H1 (cell line): ENCODE measurements around the gene DENND2A. TPM values are rescaled to one million over a fixed set of nuclear protein-coding genes. Genes with fewer than 3 reads are reported as not detected.
A peak's percentile ranks its signal among the peaks of the same experiment; 100 is the strongest.

Source experiments
- CTCF ChIA-PET: fragments of 300-600 bp; sonication (Branson Sonifier 250); formaldehyde crosslinking; loops from one replicate; lab custom pipeline; 2021; ENCODE audit not compliant: partially characterized antibody; lab: Charles Lee
- POLR2A ChIA-PET: fragments of 300-600 bp; sonication (Branson Sonifier 250); formaldehyde crosslinking; loops from one replicate; lab custom pipeline; 2021; ENCODE audit warnings: inconsistent platforms; ENCODE audit not compliant: partially characterized antibody; lab: Charles Lee
- DNase-seq, 2 experiments: peaks; one replicate each; pipeline versions ENCODE4 v3.0.0 to v3.0.0-alpha.2; 2010 to 2022; ENCODE audit warnings: low spot score in 2 of 2, low read depth in 1 of 2, mixed read lengths in 1 of 2
- FAIRE-seq: peaks from 2 replicates; lab custom pipeline; 2011; peaks lifted over from hg19 to GRCh38; lab: Jason Lieb, UNC
- H2AFZ ChIP-seq: 2 replicates; pipeline ENCODE4 v1.8.1; 2012; ENCODE audit warnings: low read length, inconsistent platforms
- H2AK5ac ChIP-seq: 2 replicates; pipeline ENCODE4 v1.6.1; 2013; ENCODE audit warnings: low read depth, low read length
- H2BK120ac ChIP-seq: replicated peaks from 2 replicates; pipeline ENCODE3; 2013; ENCODE audit warnings: low read depth, low read length, inconsistent platforms
- H2BK12ac ChIP-seq: 2 replicates; pipeline ENCODE4 v1.6.1; 2013; ENCODE audit warnings: low read depth, low read length
- H2BK15ac ChIP-seq: 2 replicates; pipeline ENCODE4 v1.6.1; 2013; ENCODE audit warnings: low read length
- H2BK20ac ChIP-seq: 2 replicates; pipeline ENCODE4 v1.6.1; 2013; ENCODE audit warnings: low read length
- H2BK5ac ChIP-seq: 2 replicates; pipeline ENCODE4 v1.6.1; 2013; ENCODE audit warnings: low read depth, low read length
- H3K14ac ChIP-seq: 2 replicates; pipeline ENCODE4 v1.6.1; 2013; ENCODE audit warnings: inconsistent platforms; ENCODE audit not compliant: insufficient read length
- H3K18ac ChIP-seq: 2 replicates; pipeline ENCODE4 v1.6.1; 2013; ENCODE audit warnings: low read length; ENCODE audit errors: extremely low read depth
- H3K23ac ChIP-seq: 2 replicates; pipeline ENCODE4 v1.6.1; 2013; ENCODE audit warnings: inconsistent platforms; ENCODE audit not compliant: insufficient read length
- H3K23me2 ChIP-seq: 2 replicates; pipeline ENCODE4 v1.6.1; 2013; ENCODE audit warnings: low read depth, low read length
- H3K27ac ChIP-seq: 2 replicates; pipeline ENCODE4 v1.6.1; 2011; ENCODE audit warnings: low read depth, low read length, inconsistent platforms
- H3K27me3 ChIP-seq, 4 experiments: replicated peaks in 1 of 4; 1 replicate in 1 of 4; 2 replicates in 3 of 4; pipeline versions ENCODE4 v1.6.1 to v1.8.1; 2011 to 2013; ENCODE audit warnings: low read length in 3 of 4, mild to moderate bottlenecking in 3 of 4, inconsistent platforms in 2 of 4, mixed read lengths in 2 of 4, moderate library complexity in 1 of 4; ENCODE audit not compliant: control insufficient read depth in 3 of 4, insufficient read depth in 3 of 4; ENCODE audit errors: extremely low read depth in 1 of 4
- H3K36me3 ChIP-seq, 4 experiments: 2 replicates each; pipeline versions ENCODE4 v1.6.1 to v1.8.1; 2011 to 2013; ENCODE audit warnings: mild to moderate bottlenecking in 4 of 4, low read length in 3 of 4, moderate library complexity in 2 of 4, control low read depth in 1 of 4, inconsistent platforms in 1 of 4; ENCODE audit not compliant: insufficient read depth in 4 of 4, control insufficient read depth in 2 of 4
- H3K4ac ChIP-seq: replicated peaks from 2 replicates; pipeline ENCODE3; 2013; ENCODE audit warnings: low read length, low read depth, mixed read lengths, inconsistent platforms; ENCODE audit not compliant: insufficient read length
- H3K4me1 ChIP-seq, 4 experiments: replicated peaks in 1 of 4; 1 replicate in 1 of 4; 2 replicates in 3 of 4; pipeline versions ENCODE4 v1.6.1 to v1.8.1; 2011 to 2013; ENCODE audit warnings: low read length in 3 of 4, inconsistent platforms in 2 of 4, mixed read lengths in 1 of 4; ENCODE audit not compliant: insufficient read depth in 4 of 4, control insufficient read depth in 3 of 4
- H3K4me2 ChIP-seq, 2 experiments: 2 replicates each; pipeline versions ENCODE4 v1.6.1 to v1.8.1; 2011 to 2013; ENCODE audit warnings: low read depth in 2 of 2, low read length in 2 of 2, control low read depth in 1 of 2, inconsistent platforms in 1 of 2, mild to moderate bottlenecking in 1 of 2; ENCODE audit not compliant: insufficient read depth in 1 of 2
- H3K4me3 ChIP-seq, 4 experiments: fragments of 200-600, 300-600 bp in 1 of 4; sonication (generic), shearing (Covaris generic), sonication (Bioruptor Twin) in 1 of 4; 2 replicates each; pipeline versions ENCODE4 v1.5.1 to v1.8.1; 2011 to 2016; ENCODE audit warnings: low read length in 4 of 4, low read depth in 3 of 4, control low read depth in 2 of 4, inconsistent platforms in 2 of 4, mild to moderate bottlenecking in 2 of 4, mixed read lengths in 1 of 4, moderate library complexity in 1 of 4; ENCODE audit not compliant: insufficient read depth in 2 of 4; ENCODE audit errors: extremely low read depth in 1 of 4
- H3K56ac ChIP-seq: replicated peaks from 2 replicates; pipeline ENCODE3; 2013; ENCODE audit warnings: low read depth, mild to moderate bottlenecking, mixed read lengths, low read length, inconsistent platforms; ENCODE audit not compliant: insufficient read length
- H3K79me1 ChIP-seq: 2 replicates; pipeline ENCODE4 v1.6.1; 2013; ENCODE audit warnings: low read depth, low read length, control low read depth
- H3K79me2 ChIP-seq, 2 experiments: 2 replicates each; pipeline versions ENCODE4 v1.6.1 to v1.8.1; 2012 to 2013; ENCODE audit warnings: low read length in 2 of 2, mild to moderate bottlenecking in 2 of 2, inconsistent platforms in 1 of 2; ENCODE audit not compliant: insufficient read depth in 2 of 2, control insufficient read depth in 1 of 2
- H3K9ac ChIP-seq, 4 experiments: replicated peaks in 1 of 4; 1 replicate in 1 of 4; 2 replicates in 3 of 4; pipeline versions ENCODE4 v1.6.1 to v1.8.1; 2011 to 2013; ENCODE audit warnings: low read depth in 3 of 4, low read length in 3 of 4, control low read depth in 2 of 4, mild to moderate bottlenecking in 2 of 4, moderate library complexity in 2 of 4, inconsistent platforms in 1 of 4; ENCODE audit errors: extremely low read depth in 1 of 4
- H3K9me3 ChIP-seq, 2 experiments: 2 replicates each; pipeline versions ENCODE4 v1.6.1 to v1.8.1; 2012 to 2013; ENCODE audit warnings: mild to moderate bottlenecking in 2 of 2, moderate library complexity in 2 of 2, control low read depth in 1 of 2, inconsistent platforms in 1 of 2, low read depth in 1 of 2, low read length in 1 of 2, mixed read lengths in 1 of 2; ENCODE audit not compliant: insufficient read depth in 2 of 2
- H4K20me1 ChIP-seq, 2 experiments: replicated peaks in 1 of 2; 2 replicates each; pipeline versions ENCODE3 to v1.8.1; 2011 to 2013; ENCODE audit warnings: inconsistent platforms in 2 of 2, low read length in 2 of 2, mild to moderate bottlenecking in 1 of 2; ENCODE audit not compliant: insufficient read depth in 2 of 2, control insufficient read depth in 1 of 2
- H4K5ac ChIP-seq: 2 replicates; pipeline ENCODE4 v1.6.1; 2013; ENCODE audit warnings: low read length, low read depth, mixed read lengths, inconsistent platforms; ENCODE audit not compliant: insufficient read length
- H4K8ac ChIP-seq: 2 replicates; pipeline ENCODE4 v1.8.0; 2013; ENCODE audit warnings: mild to moderate bottlenecking, moderate library complexity, low read length, inconsistent platforms; ENCODE audit not compliant: insufficient read depth; ENCODE audit errors: extremely low read depth
- H4K91ac ChIP-seq: replicated peaks from 2 replicates; pipeline ENCODE3; 2013; ENCODE audit warnings: low read length, mixed read lengths, inconsistent platforms; ENCODE audit not compliant: insufficient read length
- MAFK ChIP-seq: IDR thresholded peaks from 2 replicates; pipeline ENCODE4 v1.6.1; 2012; ENCODE audit warnings: low read depth, mild to moderate bottlenecking, improper control_type of control experiment, low read length
- YY1 ChIP-seq: IDR thresholded peaks from 2 replicates; pipeline ENCODE4 v1.6.1; 2011; ENCODE audit warnings: low read depth, mild to moderate bottlenecking, low read length
- WGBS, 2 experiments: shearing (Covaris generic) in 1 of 2; methylation state at CpG; one replicate each; pipeline versions ENCODE4 v1.1.6 to v1.1.7; 2013 to 2015; ENCODE audit warnings: low lambda C conversion rate in 2 of 2, mixed read lengths in 2 of 2, inconsistent platforms in 1 of 2, low coverage in 1 of 2, missing lambda C conversion rate in 1 of 2; ENCODE audit not compliant: insufficient replicate concordance in 2 of 2, insufficient coverage in 1 of 2, insufficient read length in 1 of 2; ENCODE audit errors: extremely low coverage in 1 of 2, missing lambda C conversion rate in 1 of 2; 5-methylcytosine and 5-hydroxymethylcytosine counted together
- polyA plus RNA-seq, 7 experiments: library from polyadenylated mRNA; depleted of rRNA in 3 of 7; stranded (reverse) in 5 of 7; unstranded in 2 of 7; fragments of >200 nt in 5 of 7; fragments of 200-250 nt in 2 of 7; gene quantifications; 1 replicate in 5 of 7; 2 replicates in 1 of 7; 4 replicates in 1 of 7; pipeline versions ENCODE4 v1.2.1 to v1.2.3, GENCODE V29; 2011 to 2013; ENCODE audit warnings: missing spikeins in 2 of 7, mixed read lengths in 2 of 7
- total RNA-seq: library from RNA; stranded (reverse); fragmentation: NEBNext Ultra II Directional; extraction: Animal tissue kit (Norgen Biotek cat#: 25700); gene quantifications from 2 replicates; pipeline ENCODE4 v1.2.1, GENCODE V29; 2021

The DENND2A gene
- total and polyA plus RNA-seq, 2 of the 8 experiments (the other 6 are each of a cell fraction or from before 2014, with no cell fraction given), result 5.0 to 13.0 TPM

DNA sequence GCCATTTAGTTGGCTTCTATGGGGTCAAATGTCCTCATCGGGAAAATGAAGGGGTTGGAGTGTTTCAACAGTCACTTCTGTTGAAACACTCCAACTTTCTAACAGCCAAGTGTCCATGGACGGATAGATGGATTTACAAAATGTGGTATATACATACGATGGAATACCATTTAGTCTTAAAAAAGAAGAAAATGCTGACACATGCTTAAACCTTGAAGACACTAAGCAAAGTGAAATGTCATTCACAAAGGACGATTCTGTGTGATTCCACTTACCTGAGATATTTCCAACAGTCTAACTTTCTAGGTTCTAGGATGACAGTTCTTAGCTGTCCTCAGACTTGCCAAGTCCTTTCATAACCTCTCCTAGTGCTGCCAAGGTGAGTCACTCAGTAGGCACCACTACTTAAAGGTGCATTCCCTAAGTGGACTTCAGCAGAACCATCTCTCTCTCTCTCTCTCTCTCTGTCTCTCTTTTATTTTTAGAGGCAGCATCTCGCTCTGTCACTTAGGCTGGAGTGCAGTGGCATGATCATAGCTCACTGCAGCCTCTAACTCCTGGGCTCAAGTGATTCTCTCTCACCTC, 69.0 kb downstream of the DENND2A start:
- ChIA-PET CTCF (interaction anchor here (1.1 to 2.2 kb wide), 5 partner anchors 38 to 82 kb away, joined by 3 to 9 read pairs (median 5); no protein-coding TSS in a partner anchor), POLR2A (no interaction called here)
- Histone ChIP-seq H4K5ac (no peak overlapping the region), H3K27ac (no peak overlapping the region), H2BK20ac (no peak overlapping the region), H3K23ac (no peak overlapping the region), H3K14ac (no peak overlapping the region), H3K4me2 (no peak overlapping the region), H3K23me2 (no peaks in the 10 kb centered on the region), H4K8ac (no peak overlapping the region), H3K79me2 (no peaks in the 10 kb centered on the region), H3K9ac (no peak overlapping the region), H3K79me1 (no peaks in the 10 kb centered on the region), H4K20me1 (no peaks in the 10 kb centered on the region), H3K36me3 (no peaks in the 10 kb centered on the region), H3K4ac (no peak overlapping the region), H3K27me3 (no peaks in the 10 kb centered on the region), H4K91ac (no peak overlapping the region), H2BK12ac (no peak overlapping the region), H3K4me1 (no peaks in the 10 kb centered on the region), H2AFZ (no peak overlapping the region), H3K4me3 (no peak overlapping the region), H3K56ac (no peak overlapping the region), H2BK15ac (0 out of 2 replicates have a peak overlapping the region, but pooled peaks have one; percentile 81), H2BK120ac (no peak overlapping the region), H2BK5ac (no peak overlapping the region), H3K9me3 (no peaks in the 10 kb centered on the region), H3K18ac (no peak overlapping the region), H2AK5ac (no peak overlapping the region)
- DNase-seq (no peak), FAIRE-seq (no peak)
- WGBS, 2 experiments, result 82% methylated on average over 5 of the region's 5 CpGs; no CpG with 5 or more reads in 1 of the 2 experiments
- TF ChIP-seq YY1, result no peak
- peak; percentile 60; the same call in 1 of the 2 replicates for TF ChIP-seq MAFK
